ENCODE data around the gene ARSB.

- no peak for TF ChIP-seq CTCF (IDR thresholded peaks at IDR 0.05)
- no peak for TF ChIP-seq POLR2A (IDR thresholded peaks at IDR 0.05)
Measured at GRCh38 chr5:78827725-78828124, 157.4 kb downstream of the ARSB start.
